Smooth muscle cell (in vitro differentiated cells): ENCODE results near the gene NFKBIA. TPM values are rescaled to one million over a fixed set of nuclear protein-coding genes. Genes with fewer than 3 reads are reported as not detected.

Source experiments
- DNase-seq: peaks from one replicate; lab custom pipeline; 2025; ENCODE audit not compliant: unreplicated experiment; lab: John Stamatoyannopoulos, UW
- H2AFZ ChIP-seq: fragments of 200-600 bp; sonication (generic); 2 replicates; pipeline ENCODE4 v1.6.0; 2016; ENCODE audit warnings: antibody characterized with exemption, low read depth, mild to moderate bottlenecking
- H3F3A ChIP-seq: fragments of 200-600 bp; sonication (generic); 2 replicates; pipeline ENCODE4 v1.6.0; 2017; ENCODE audit warnings: antibody characterized with exemption, low read depth
- H3K27ac ChIP-seq: fragments of 200-600 bp; sonication (generic); 2 replicates; pipeline ENCODE4 v1.5.1; 2016; ENCODE audit warnings: low read depth, mild to moderate bottlenecking
- H3K27me3 ChIP-seq: fragments of 200-600 bp; sonication (generic); 2 replicates; pipeline ENCODE4 v1.6.1; 2016; ENCODE audit warnings: low read depth, mild to moderate bottlenecking
- H3K36me3 ChIP-seq: fragments of 200-600 bp; sonication (generic); 2 replicates; pipeline ENCODE4 v1.5.1; 2016; ENCODE audit warnings: low read depth
- H3K4me1 ChIP-seq: fragments of 200-600 bp; sonication (generic); 2 replicates; pipeline ENCODE4 v1.5.1; 2016; ENCODE audit warnings: low read depth
- H3K4me2 ChIP-seq: fragments of 200-600 bp; sonication (generic); 2 replicates; pipeline ENCODE4 v1.6.0; 2016; ENCODE audit warnings: mild to moderate bottlenecking
- H3K4me3 ChIP-seq: fragments of 200-600 bp; sonication (generic); 2 replicates; pipeline ENCODE4 v1.5.1; 2016; ENCODE audit warnings: mild to moderate bottlenecking
- H3K79me2 ChIP-seq: fragments of 200-600 bp; sonication (generic); 2 replicates; pipeline ENCODE4 v1.6.0; 2016; ENCODE audit warnings: low read depth, mild to moderate bottlenecking
- H3K9ac ChIP-seq: fragments of 200-600 bp; sonication (generic); 2 replicates; pipeline ENCODE4 v1.6.0; 2016; ENCODE audit warnings: low read depth
- H3K9me3 ChIP-seq: fragments of 200-600 bp; sonication (generic); replicated peaks from 2 replicates; pipeline ENCODE4 v1.5.1; 2016; ENCODE audit warnings: low read depth
- H4K20me1 ChIP-seq: fragments of 200-600 bp; sonication (generic); 2 replicates; pipeline ENCODE4 v1.6.0; 2016; ENCODE audit warnings: low read depth
- CTCF ChIP-seq: fragments of 200-600 bp; sonication (generic); IDR thresholded peaks from 2 replicates; pipeline ENCODE4 v1.5.1; 2017; ENCODE audit warnings: borderline replicate concordance, mild to moderate bottlenecking, antibody characterized with exemption; ENCODE audit not compliant: insufficient read depth, poor library complexity, severe bottlenecking
- WGBS: methylation state at CpG from one replicate; pipeline ENCODE4 v1.1.7; 2016; ENCODE audit warnings: low lambda C conversion rate; 5-methylcytosine and 5-hydroxymethylcytosine counted together
- polyA plus RNA-seq: library from polyadenylated mRNA; unstranded; fragments of >200 nt; fragmentation: Nextera tagmentation; extraction: Ambion mirVana; gene quantifications from 2 replicates; pipeline ENCODE4 v1.2.1, GENCODE V29; 2016
- total RNA-seq: library from RNA; depleted of rRNA; stranded (reverse); fragments of >200 nt; gene quantifications from 2 replicates; pipeline ENCODE4 v1.2.3, GENCODE V29; 2014

Gene NFKBIA
- total and polyA plus RNA-seq, 2 experiments from 2014 or later, result 215 to 223 TPM

GRCh38 chr14:35387713-35388579 is 16.6 kb downstream of the NFKBIA start:
- Histone ChIP-seq H3K36me3 (no peaks in the 10 kb centered on the region), H4K20me1 (no peaks in the 10 kb centered on the region), H3F3A (peaks cover 21% of the 10 kb centered on the region), H3K4me3 (no peak overlapping the region), H3K4me1 (peaks cover 19% of the 10 kb centered on the region), H3K9ac (no peak overlapping the region), H3K4me2 (no peak overlapping the region), H3K9me3 (no peaks in the 10 kb centered on the region), H3K79me2 (no peaks in the 10 kb centered on the region), H3K27ac (no peak overlapping the region), H3K27me3 (no peaks in the 10 kb centered on the region), H2AFZ (no peak overlapping the region)
- no peak for TF ChIP-seq CTCF
- 94% methylated on average over 14 of the region's 14 CpGs for WGBS
- no peak for DNase-seq

GRCh38 chr14:35387219-35387618 is 17.3 kb downstream of the NFKBIA start:
- Histone ChIP-seq H3K4me1 (peaks cover 19% of the 10 kb centered on the region), H3K36me3 (no peaks in the 10 kb centered on the region), H3K27me3 (no peaks in the 10 kb centered on the region), H2AFZ (no peak overlapping the region), H3F3A (peaks cover 21% of the 10 kb centered on the region), H3K79me2 (no peaks in the 10 kb centered on the region), H3K27ac (no peak overlapping the region), H4K20me1 (no peaks in the 10 kb centered on the region), H3K9me3 (no peaks in the 10 kb centered on the region), H3K9ac (no peak overlapping the region), H3K4me3 (no peak overlapping the region), H3K4me2 (no peak overlapping the region)
- no peak for DNase-seq
- TF ChIP-seq CTCF, result no peak
- WGBS, result 97% methylated on average over 7 of the region's 7 CpGs

GRCh38 chr14:35386673-35387125 is 17.9 kb downstream of the NFKBIA start:
- Histone ChIP-seq H3F3A (peaks cover 21% of the 10 kb centered on the region), H2AFZ (peak overlapping the region; percentile 87), H3K4me1 (peaks cover 19% of the 10 kb centered on the region), H3K79me2 (no peaks in the 10 kb centered on the region), H3K9ac (no peak overlapping the region), H3K4me2 (no peak overlapping the region), H4K20me1 (no peaks in the 10 kb centered on the region), H3K27ac (peak overlapping the region; percentile 95), H3K9me3 (no peaks in the 10 kb centered on the region), H3K36me3 (no peaks in the 10 kb centered on the region), H3K4me3 (no peak overlapping the region), H3K27me3 (no peaks in the 10 kb centered on the region)
- DNase-seq, result no peak
- WGBS, result 86% methylated on average over 12 of the region's 12 CpGs
- TF ChIP-seq CTCF, result no peak
